HG02763 (cell line): ENCODE data around the gene BTBD9.

Experiments
- ATAC-seq: cut with Tn5 transposase; IDR thresholded peaks from one replicate; pipeline ENCODE4 v1.9.1; 2021; ENCODE audit warnings: mild to moderate bottlenecking, moderate library complexity; ENCODE audit not compliant: unreplicated experiment

BTBD9 gene

DNA sequence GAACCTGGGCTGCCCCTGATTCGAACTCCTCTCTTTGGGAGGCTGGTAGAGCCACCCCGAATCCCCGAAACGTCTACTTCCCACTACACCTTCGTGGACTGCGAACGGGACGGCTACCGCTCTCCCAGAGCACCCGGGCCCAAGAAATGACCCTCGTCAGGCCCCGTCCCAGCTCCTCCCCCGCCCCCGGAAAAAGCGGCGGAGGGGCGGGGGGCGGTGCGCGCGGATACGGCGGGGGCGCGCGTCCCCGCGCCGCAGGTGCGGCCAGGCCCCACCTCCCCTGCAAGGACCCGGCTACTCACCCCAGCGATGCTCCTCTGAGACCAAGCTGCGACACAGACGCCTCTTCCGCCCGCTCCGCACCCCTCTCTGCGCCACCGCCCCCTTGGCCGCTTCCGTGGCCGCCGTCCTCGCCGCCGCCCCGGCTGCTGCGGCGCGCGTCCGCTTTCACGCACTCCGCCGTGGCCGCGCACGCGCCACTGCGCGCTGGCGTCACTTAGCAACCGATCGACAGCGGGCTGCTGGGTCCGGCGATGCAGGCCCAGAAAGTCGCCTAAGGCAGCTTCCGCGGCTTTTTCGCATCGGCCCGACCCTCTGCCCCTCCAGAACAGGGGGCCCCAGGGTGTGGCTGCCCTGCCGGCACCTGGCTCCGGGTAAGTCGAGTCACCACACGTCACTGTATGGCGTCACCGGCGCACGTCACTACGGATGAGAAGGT, at the start of gene BTBD9:
TSS of gene BTBD9 (minus strand) at position 432 of the 718 bp plus-strand sequence.
- ATAC-seq: peak; percentile 76

DNA sequence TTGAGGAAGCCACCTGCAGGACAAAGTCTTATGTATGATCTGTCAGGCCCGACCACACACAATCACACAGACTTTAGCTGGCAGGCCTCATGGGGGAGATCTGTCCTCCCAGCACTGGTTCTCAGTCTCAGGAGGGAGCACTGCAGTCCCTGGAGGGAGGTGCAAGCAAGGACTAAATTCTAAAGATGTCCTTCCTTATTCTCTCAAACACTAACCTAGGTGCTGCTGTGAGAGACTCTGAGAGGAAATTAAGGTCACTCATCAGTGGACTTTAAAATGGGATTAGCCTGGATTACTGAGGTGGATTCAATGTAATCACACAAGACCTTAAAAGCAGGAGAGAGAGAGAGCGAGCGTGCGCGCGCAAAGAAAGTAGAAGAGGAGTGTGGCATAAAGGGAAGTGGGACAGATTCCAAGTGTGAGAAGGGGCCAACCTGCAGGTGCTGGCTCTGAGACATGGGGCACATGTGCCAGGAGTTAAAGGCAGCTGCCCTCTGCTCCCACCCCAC, 48.9 kb upstream of the BTBD9 start:
- no peak for ATAC-seq

GRCh38 chr6:38687549-38687948, 47.8 kb upstream of the BTBD9 start:
- ATAC-seq: no peak

GRCh38 chr6:38687043-38687353, 47.3 kb upstream of the BTBD9 start:
- ATAC-seq: no peak

- no peak for ATAC-seq
Measured at GRCh38 chr6:38686270-38687042, 46.7 kb upstream of the BTBD9 start.

- ATAC-seq: no peak
Measured at GRCh38 chr6:38684904-38685303, 45.2 kb upstream of the BTBD9 start.

- ATAC-seq: no peak
Measured at GRCh38 chr6:38684237-38684636, 44.5 kb upstream of the BTBD9 start.

- no peak for ATAC-seq
Measured at GRCh38 chr6:38681850-38682249, 42.1 kb upstream of the BTBD9 start.

- ATAC-seq: no peak
Measured at GRCh38 chr6:38679668-38680067, 39.9 kb upstream of the BTBD9 start.

DNA sequence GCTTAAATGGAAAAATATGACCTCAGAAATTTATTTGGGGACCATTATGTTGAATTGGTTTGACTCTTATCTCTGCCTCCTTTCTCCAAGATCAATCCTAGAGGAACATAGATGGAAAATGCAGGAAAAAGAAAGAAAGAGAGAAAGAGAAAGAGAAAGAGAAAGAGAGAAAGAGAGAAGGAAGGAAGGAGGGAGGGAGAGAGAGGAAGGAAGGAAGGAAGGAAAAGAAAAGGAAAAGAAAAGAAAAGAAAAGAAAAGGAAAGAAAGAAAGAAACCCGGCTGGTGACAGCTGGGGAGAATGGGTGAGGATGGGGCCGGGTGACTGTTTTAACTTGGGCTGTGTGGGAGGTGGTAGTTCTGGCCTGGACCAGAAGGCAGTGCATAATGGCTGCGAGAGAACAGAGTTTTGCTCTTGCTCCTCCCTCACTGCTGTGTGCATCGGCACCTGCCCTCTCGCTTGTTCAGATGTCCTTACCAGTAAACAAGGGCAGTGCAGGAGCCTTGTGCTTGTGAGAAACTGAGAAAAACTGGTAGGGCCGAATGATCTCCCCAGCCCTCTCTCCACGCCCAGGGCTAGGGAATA, 38.5 kb upstream of the BTBD9 start:
- ATAC-seq: no peak

- no peak for ATAC-seq
Measured at GRCh38 chr6:38676974-38677544, 37.3 kb upstream of the BTBD9 start.

DNA sequence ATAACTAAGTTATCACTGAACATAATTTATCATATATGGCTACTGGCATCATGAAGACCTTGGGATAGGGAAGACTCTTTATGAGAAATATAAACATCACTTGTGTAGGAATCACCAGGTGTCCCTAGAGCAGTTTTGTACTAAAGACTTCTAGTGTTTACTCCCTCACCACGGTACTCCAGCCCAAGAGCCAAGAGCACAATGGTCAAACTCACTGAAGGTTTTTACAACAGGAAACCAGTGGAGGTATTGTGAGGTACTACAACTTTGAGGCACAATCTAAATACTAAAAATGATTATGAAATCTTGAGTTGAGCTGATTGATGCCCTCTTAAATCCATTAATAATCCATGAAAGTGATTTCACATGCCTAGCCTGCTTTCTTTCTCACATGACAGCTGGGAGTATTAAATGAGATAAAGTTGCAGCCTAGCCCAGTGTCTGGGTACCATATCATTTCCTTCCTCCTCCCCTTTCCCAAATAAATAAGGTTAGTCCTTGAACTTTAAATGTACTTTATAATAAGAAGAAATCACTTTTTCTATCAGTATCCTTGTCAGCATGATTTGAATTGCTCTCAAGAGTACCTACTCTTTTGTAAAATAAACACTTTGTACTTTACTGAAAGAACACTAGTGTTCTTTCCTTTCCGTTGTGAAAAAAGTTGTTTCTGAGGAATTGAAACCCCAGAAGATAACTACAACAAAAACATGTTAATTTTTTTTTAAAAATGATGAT, 36.7 kb upstream of the BTBD9 start:
- no peak for ATAC-seq

GRCh38 chr6:38673397-38674165, 33.9 kb upstream of the BTBD9 start:
- ATAC-seq: no peak

DNA sequence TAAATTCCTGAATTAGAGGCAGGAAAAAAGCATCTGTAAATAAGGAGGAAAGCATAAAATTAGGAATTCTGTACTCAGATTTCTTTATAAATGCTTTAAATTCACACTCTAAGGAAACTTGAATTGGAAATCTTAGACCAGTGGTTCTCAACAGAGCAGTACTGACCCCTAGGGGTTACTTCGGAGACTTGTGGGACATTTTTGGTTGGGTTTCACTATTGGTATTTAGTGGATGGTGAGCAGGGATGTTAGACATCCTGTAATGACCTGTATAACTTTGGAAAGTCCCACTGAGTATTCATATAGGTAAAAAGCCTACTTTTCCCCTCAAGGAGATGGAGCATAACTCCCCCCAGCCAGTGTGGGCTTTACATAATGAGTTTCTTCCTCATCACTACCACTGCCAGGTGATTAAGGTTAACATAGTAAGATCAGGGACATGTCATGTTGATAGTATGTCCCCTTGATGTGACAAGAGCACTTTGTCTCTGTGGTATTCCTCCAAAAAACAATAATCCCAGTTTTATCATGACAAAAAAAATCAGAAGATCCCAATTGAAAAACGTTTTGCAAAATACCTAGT, 32.2 kb upstream of the BTBD9 start:
- no peak for ATAC-seq

- ATAC-seq: no peak
Measured at GRCh38 chr6:38658418-38659167, 18.9 kb upstream of the BTBD9 start.

DNA sequence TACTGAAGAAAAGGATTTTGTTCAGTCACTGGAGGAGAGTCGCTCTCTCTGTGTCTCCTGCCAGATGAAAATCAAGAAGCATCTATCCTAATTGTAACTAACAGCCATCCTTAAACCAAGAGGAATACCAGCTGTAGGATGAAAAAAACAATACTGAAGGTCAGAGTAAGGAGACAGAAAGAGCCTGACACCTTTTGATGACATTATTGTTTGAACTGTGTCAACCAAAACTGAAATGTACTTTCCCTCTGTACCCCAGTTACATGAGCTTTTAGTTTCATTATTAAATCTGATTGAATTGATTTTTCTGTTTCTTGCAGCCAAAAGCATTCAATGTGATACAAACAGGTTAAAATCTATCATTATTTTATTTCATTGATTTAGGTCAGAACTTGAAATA, 17.2 kb upstream of the BTBD9 start:
- no peak for ATAC-seq

DNA sequence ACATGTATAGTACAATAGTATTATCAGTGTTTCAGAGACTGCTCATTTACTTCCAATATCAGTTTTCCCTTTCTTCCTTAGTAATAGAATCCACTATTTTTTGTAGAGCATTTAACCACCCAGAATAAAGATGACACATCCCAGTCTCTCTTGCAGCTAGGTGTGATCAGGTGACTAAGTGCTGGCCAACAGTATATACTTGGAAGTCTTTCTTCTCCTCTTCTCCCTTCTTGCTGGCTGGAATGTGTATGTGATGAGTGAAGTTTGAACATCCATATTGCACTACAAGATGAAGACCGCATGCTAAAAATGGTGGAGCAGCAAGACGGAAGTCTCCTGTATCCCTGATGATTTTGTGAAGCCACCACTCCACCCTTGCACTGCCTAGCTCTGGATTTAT, 14.5 kb upstream of the BTBD9 start:
- ATAC-seq: no peak

DNA sequence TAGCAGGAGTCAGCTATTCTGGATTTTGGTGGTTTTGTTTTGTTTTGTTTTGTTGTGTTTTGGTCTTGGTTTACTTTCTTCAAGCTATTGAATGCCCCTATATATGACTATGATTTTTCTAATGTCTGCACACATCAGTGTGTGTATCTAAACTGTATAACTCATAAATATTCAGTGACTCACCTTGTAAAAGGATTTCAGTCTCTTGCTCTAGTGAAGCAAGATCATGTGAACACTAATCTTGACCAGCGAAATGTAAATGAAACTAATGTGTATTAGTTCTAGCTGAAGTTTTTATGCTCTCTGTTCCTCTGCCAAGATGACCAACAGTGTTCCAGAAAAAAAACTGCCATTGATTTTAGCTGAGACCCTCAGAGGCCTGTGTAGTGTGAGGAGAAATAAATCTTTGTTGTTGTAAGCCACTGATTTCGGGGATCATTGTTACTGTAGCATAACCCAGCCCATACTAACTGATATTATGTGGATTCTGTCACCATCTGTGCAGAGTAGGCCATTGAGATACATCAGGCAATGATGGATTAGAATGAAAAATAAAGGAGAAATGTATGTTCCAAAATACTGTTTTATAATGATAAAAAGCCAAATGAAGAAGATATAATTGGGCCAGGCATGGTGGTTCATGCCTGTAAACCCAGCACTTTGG, 11.5 kb upstream of the BTBD9 start:
- no peak for ATAC-seq
